Stimulated activated CD4-positive, alpha-beta T cell treated with anti-CD3 and anti-CD28 coated beads, Interleukin-12 subunit alpha, Interleukin-12 subunit beta, amount 100 ng/mL, for 24 hours (primary cell): Measurements from ENCODE around the gene TLCD3B.
A peak's percentile ranks its signal among the peaks of the same experiment; 100 is the strongest.

Experiments
- DNase-seq, 2 experiments: peaks; one replicate each; pipeline ENCODE4 v3.0.0-alpha.2; 2020; ENCODE audit warnings: low read depth in 2 of 2

The TLCD3B gene

DNA sequence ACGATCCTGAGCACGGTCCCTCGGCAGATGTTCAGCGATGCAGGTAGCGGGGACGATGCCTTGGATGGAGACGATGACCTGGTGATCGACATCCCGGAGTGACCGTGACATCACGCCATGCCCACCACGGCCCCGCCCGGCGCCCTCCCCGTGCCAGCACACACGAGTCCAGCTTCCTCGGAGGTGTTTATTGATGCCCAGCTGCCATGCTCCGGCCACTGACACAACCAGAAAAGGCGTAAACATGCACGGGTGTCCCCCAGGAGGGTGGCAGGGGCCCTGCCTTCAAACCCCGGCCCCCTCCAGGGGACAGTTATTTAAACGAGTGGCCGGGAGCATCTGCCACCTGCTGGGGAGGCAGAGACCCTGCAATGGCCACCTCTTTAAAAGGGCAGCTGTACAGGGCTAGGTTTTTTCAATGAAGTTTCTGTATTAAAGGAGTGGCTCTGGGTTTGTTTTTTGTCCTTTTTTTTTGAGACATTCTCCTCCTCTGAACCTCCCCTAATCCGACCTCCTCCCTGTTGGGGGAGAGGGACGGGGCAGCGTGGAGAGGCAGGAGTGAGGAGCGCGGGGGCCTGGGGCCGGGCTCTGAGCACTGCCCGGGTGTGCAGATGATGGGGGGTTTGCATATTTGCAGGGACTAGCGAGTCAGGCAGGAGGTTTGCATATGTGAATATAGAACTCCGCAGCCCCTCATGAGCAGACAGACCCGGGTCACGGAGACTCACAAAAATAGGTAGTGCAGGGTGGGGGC, 25.6 kb downstream of the TLCD3B start:
- DNase-seq = no peak

DNA sequence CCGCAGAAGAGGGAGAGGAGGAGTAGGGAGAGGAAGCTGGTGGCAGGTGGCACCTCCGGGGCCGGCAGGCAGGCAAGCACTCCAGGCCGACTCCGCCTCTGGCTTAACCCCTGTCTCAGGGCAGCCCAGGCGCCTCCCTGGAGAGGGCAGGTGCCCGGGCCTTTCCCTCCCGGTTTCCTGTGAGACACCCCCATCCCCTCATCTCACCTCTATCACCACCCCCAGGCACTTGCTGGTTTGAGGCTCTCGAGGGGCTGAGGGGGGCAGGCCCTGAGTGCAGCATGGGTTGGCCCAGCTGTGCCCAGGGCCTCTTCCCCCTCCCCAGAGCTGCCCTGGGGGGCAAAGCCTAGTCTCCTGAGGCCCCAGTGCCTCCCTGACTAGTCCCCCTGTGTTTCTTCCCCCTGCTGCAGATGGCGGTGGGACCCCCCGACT, 26.2 kb downstream of the TLCD3B start:
- no peak for DNase-seq

- no peak for DNase-seq
These were observed 26.7 kb downstream of the TLCD3B start for GRCh38 chr16:30004424-30004776.

- DNase-seq = no peak
These were observed 27.2 kb downstream of the TLCD3B start for GRCh38 chr16:30003670-30004423.

- DNase-seq = no peak
These were observed 28.3 kb downstream of the TLCD3B start for GRCh38 chr16:30002614-30003346.

DNA sequence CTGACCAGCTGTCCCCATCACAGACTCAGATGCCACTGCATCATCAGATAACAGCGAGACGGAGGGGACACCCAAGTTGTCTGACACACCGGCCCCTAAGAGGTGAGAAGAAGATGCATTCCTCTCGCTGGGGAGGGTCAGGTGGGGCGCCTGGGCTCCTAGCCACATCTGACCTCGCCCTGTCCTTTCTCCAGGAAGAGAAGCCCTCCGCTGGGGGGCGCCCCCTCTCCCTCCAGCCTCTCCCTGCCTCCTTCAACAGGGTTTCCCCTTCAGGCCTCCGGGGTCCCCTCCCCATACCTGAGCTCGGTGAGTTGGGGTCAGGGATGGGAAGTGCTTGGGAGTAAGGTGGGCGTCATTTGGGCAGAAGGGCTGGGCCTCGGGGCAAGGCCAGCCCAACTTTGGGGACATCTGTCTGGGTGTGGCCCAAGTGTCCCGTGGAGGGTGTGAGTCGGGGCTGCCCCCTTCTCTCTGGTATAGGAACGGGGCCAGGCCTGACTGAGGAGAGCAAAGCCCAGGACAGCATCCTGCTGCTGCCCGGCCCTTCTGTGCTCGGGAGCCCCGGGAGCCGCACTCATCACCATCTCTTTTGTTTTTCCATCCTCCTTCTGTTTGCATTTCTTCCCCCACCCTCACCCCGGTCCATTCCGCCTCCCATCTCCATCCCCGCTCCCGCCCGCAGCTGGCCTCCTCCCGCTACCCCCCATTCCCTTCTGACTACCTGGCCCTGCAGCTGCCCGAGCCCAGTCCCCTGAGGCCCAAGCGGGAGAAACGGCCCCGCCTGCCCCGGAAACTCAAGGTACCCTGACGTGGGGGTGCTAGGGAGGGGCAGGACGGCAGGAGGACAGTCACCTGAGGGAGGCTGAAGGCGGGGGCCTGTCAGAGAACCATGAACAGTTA, 30.1 kb downstream of the TLCD3B start:
- no peak for DNase-seq

DNA sequence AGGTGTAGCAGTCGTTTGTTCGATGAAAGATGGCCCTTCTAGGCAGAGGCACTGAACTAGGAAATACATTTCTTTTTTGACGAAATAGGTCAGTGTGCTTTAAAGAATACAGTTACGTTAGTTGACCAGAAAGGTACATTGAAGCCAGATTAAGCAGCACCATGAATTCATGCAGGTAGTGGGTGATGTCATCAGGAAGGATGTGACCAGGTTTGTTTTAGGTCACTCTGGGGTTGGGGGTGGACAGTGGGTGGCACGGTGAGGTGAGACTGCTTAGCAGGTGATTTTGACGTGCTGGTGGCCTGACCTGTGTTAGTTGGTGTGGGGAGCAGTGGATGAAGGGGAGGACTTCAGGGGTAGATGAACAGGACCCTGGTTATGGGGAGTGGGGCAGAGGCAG, 31.5 kb downstream of the TLCD3B start:
- DNase-seq = no peak

DNA sequence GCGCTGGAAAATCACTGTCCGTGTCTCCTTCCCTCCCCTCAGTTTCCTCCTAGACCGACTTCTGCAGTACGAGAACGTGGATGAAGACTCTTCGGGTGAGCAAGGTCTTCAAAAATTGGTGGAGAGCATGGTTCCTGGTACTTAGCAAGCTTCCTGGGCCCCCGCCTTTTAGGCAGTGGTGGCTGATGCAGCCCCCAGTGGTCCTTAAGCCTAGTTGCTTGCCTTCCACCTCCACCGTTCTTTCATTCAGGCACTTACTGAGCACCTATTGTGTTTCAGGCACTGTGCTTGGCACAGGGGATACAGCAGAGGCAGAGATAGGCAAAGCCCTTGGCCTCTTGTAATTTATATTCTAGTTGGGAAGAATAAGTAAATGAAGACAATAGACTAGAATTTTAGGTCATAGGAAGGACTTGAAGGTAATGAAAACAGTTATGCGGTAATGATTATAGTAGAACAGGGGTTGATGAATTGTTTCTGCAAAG, 34.3 kb downstream of the TLCD3B start:
- no peak for DNase-seq

DNA sequence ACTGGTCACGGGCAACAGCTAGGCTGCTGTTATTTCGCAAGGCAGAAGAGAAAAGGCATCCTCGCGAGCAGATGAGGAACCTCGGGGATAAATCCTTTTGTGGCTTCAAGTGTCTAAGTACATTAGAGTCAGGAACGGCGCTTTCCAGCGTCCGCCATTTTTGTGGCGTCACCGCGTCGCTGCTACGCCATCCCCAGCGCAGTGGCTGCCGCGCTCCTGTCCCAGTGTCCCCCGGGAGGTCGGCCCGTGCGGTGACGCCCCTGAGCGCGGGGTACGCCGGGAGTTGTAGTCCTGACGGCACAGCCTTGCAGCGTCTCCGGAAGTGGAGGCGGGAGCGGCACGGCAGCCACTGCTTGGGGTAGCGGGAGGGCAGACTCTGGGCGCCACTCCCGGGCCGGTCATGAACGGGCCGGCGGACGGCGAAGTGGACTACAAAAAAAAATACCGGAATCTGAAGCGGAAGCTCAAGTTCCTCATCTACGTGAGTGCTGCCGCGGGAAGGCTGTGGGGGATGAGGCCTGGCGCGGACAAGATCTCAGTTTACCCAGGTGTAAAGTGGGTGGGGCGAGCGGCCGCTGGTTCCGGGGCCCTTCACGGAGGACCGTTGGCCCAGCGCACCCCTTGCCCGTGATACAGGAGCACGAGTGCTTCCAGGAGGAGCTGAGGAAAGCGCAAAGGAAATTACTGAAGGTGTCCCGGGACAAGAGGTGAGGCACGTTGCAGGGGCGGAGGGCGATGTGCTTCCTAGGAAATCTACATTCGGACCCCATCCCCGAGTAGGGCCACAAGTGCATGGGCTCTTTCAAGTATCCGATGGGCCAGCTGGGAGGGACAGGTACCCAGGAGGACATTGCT, 34.9 kb downstream of the TLCD3B start, which contains the start of gene INO80E:
Gene INO80E (plus strand): TSS at position 331 of the 855 bp plus-strand sequence. CDS start 70 bp downstream, at position 401.
- peak; percentile 99 to 100 for DNase-seq

- DNase-seq = peak; percentile 78 to 81
These were observed 35.7 kb downstream of the TLCD3B start, which contains the start of gene HIRIP3 for GRCh38 chr16:29995324-29995910. HIRIP3 (minus strand) TSS chr16:29995617; CDS start chr16:29995605, 12 bp downstream.

DNA sequence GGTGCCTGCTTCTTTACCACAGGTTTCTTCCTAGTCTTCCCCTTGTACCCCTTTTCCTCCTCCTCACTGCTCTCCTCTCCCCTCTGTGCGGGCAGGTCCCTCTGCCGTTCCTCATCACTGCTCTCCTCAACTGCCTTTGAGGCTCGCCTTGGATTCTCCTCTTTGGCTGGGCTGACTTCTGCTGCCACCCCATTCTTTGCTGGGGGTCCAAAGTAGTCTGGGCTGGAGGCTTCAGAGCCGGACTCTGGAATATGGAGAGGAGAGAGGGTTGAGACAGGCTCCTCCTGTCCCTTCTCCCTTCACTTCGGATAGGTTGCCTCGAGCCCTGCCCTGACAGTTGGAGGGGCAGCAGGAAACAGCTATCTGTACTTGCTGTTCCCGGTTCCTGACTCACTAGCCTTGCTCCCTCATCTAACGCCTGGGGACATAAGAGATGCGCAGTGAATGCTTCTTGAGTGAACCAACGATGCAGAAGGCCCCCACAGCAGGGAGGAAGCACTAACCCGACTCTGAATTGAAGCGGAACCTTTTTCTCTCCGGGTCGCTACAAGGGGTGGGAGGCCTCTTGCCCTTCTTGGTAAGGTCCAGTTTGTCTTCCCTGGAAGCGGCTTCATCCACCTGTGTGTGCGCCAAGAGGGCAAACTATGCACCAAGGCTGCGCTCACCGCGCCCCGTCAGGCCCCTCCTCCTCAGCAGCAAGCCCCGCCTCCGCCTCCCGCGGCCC, 36.3 kb downstream of the TLCD3B start:
- peak in 1 of 2 experiments; percentile 74 for DNase-seq

DNA sequence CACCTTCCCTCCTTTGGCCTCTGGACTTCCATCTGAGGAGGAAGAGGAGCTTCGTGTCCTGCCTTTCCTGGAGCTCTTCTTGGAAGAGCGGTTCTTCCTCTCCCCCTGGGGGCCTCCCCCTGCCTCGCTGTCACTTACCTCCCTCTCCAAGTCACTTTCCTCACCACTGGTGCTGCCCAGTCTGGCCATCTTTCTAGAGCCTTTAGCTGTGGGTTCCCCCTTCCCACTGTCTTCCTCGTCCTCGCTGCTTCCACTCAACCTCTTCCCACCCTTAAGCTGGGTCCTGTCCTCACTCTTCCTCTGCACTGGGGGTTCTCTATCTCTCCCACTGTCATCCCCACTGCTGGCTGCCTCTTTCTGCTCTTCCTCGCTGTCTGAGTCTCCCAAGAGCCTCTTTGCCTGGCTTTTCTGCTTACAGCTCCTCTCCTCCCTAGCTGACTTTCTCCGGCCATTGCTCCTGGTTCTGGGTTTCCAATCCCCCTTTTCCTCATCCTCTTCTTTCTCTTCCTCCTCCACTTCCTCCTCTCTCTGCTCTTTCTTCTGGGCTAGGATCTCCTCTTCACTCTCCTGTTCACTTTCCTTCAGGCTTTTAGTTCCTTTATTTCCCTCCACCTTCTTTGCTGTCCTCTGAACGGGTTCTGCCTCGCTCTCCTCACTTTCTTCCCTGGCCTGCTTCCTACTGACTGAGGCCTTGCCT, 37.0 kb downstream of the TLCD3B start:
- no peak for DNase-seq

- DNase-seq = no peak
These were observed 37.7 kb downstream of the TLCD3B start for GRCh38 chr16:29993191-29993902.

- DNase-seq = no peak
These were observed 38.6 kb downstream of the TLCD3B start for GRCh38 chr16:29992344-29992967.

DNA sequence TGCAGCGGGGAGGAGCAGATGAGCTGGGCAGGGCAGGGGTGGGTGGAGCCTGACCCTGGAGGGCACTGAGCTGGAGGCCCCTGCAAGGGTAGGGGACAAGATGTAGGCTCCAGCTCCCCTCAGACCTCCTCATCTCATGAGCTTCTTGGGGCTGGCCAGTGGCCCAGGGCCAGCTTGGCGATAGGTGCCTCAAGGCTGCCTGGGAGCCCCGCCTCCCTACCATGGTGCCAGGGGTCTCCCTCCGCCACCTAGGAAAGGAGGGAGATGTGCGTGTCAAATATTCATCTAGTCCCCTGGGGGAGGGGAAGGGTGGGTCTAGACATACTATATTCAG, 39.5 kb downstream of the TLCD3B start:
- no peak for DNase-seq

GRCh38 chr16:29990883-29991570, 40.0 kb downstream of the TLCD3B start:
- no peak for DNase-seq

DNA sequence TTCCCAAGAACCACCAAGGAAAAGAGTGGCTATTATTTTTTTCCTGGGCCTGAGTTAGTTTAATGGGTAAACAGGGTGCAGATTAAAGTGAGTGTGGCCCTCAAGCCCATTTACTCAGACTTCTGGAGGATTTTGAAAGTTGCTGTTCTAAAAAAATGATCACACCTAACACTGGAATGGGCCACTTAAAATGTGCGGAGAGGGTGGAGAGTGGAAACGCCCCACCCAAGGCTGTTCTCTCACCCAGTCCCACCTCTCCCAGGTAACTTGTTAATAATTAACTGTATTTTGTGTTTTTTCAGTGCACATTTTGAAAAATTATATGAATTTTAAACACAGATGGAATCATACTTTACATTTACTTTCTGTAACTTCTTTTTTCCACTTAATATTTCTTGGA, 41.0 kb downstream of the TLCD3B start:
- no peak for DNase-seq
